Fibroblast of skin of scalp (primary cell): ENCODE data around the gene SERPINB13.
"Not testable (repeated sequence)": the region's sequence is repeated elsewhere in the genome, so short reads cannot be mapped to it uniquely, and the experiment has no call there.

Experiments
- DNase-seq: peaks from one replicate; pipeline ENCODE4 v3.0.0-alpha.2; 2013

The SERPINB13 gene

GRCh38 chr18:63590966-63591695 lies 4.0 kb downstream of the SERPINB13 start:
- DNase-seq: no peak

DNA sequence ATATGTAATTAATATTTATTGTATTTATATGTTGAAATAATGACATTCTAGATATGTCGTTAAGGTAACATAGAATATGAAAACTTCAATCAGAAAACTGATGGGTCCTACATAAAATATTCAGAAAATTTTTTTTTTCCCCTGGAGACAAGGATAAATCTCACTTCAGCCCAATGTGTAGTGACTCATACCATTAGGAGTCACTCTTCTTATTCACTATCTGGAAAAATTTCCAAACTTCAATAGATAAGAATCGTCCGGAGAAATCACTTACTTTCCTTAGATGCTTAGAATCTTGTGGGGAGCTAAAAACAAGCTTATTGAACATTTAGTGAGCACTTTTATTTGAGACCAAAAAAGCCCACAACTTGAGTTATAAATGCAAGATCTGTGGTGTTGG lies 4.6 kb downstream of the SERPINB13 start:
- no peak for DNase-seq

DNA sequence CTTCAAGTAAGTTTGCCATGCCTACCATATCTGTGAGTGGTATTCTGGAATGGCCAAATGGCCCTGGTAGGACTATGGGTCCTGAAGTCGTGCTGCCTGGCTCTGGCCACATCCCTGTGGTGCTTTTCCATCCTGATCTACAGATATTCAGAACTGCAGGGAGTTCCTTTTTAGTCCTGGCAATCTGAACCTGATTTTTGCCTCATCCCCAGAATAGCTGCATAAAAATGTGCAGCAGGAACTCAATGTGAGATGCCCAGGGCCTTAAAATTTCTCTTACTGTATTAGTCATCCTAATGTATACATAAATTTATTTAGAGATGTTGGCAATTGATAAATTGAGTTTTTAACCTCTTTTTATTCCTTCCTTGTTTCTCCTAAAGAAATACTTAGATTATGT lies 5.3 kb downstream of the SERPINB13 start:
- no peak for DNase-seq

DNA sequence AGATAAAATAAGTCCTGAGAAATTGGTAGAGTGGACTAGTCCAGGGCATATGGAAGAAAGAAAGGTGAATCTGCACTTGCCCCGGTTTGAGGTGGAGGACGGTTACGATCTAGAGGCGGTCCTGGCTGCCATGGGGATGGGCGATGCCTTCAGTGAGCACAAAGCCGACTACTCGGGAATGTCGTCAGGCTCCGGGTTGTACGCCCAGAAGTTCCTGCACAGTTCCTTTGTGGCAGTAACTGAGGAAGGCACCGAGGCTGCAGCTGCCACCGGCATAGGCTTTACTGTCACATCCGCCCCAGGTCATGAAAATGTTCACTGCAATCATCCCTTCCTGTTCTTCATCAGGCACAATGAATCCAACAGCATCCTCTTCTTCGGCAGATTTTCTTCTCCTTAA lies 9.8 kb downstream of the SERPINB13 start:
- no peak for DNase-seq

DNA sequence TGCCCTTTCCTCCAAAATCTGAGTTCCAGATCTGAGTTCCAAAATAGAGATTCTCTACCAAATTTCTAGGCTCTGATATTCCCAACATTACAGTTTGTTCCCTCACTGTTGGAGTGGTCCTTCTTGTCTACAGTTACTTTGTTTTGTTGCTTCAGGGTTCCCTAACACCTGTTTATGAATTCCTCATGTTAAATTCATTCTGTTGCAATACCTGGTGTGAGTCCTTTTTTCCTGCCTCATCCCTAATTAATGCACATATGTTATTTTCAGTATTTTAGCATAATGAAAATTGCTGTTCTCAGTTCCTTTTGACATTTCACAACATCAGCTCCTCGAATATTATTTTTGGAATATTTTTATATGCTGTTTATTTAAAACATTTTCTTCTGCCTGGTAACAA lies 16.2 kb downstream of the SERPINB13 start:
- no peak for DNase-seq

DNA sequence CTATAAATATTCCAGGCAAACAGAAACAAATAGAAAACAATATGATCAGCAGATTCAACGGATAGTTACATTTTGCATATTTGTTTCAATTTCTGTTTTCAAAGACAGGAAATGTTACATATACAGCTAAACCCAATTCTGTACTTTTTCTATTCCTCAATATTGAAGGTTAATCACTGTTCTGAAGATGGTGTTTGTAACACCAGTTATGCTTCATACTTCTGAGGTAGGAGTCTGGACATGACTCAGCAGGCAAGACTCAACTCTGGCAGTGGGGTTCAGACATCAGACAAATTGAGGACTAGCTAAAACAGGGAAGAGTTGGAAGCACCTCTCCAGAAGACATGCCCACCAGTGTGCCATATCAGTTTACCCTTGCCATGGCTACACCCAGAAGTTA lies 16.6 kb downstream of the SERPINB13 start:
- DNase-seq: no peak

DNA sequence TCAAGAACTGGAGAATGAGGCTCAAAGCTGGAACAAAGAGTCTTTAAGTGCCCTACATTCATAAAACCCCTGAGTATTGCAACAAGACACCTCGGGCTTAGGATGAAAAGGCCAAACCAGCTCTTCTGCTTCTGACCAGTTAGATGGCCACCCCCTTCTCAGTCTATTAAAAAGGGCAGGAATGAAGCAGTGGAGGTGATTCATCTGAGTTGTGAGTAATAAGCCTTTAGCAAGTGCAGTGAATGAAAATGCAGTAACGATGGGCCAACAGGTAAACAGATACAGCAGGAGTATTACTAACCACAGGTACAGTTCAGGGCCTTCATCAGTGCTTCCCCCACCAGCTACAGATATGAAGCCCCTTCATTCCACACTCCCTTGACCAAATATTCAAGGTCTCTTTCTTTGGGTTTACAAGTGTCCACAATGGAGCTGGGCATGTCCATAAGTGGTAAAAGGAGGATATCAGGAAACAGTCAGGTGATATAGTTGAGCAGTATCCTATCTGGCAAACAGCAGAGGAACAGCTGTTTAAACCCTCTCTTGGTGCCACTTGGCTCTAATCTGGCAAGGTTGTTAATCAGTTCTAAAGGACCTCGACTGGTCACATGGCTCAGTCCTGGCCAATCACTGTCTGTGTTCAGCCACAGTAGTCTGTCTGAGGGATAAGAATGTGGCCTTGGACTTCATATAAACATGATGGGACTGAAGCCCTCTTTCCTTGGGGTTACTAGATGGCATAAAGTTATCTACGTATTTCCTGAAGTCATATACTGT lies 17.8 kb downstream of the SERPINB13 start:
- no peak for DNase-seq

- no peak for DNase-seq
These were observed 19.4 kb downstream of the SERPINB13 start for GRCh38 chr18:63606526-63606925.

DNA sequence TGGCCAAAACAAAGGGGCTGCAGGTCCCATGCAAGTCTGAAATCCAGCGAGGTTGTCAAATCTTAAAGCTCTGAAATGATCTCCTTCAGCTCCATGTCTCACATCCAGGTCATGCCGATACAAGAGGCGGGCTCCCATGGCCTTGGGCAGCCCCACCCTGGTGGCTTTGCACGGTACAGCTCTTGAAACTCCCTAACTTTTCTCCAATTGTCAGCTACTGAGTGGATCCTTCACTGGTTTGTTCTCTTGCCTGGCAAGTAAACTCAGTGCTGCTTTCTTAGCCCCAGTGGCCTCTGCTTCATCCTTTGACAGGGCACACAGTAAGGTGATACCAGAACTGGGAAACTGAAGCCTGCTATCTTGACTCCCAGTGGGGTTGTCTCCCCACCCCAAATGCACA lies 26.3 kb downstream of the SERPINB13 start:
- DNase-seq: no peak

DNA sequence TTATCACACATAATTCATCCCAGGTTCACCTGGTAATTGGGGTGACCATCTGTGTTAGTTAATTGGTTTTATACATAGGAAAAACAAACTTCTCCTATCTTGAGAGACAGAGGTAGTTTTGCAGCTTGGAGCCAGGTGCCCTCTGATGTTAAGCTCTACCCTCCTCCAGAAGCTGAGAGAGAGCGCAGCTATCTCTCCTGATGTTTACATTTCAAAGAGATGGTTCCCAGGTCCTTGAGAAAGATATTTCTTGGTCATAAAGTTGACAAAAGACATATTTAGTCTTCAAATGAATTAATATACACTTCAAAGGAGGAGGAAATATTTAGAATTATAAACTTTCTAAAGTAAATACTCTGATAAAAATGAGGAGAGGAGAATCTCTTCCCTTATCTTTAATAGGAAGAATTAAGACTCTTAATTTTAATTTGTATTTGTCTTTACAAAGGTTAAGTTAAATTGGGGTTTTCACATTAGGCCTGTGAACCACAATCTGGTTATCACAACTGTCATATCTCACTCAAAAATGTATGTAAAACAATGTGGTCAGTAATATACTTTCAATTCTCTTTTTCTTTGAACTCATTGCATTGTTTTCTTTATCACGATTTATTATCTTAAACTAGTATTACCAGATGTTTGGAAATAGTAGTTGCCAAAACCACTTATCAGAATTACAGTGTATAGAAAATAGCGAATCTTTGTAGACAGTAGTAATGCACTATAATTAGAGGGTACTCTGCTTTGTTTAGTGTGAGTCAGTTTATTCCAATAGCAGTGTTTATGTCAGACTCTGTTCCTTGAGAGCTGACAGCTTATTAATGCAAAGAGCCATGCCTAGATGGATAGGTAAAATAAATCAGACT lies 30.1 kb downstream of the SERPINB13 start:
- no peak for DNase-seq

GRCh38 chr18:63617915-63618234 lies 30.7 kb downstream of the SERPINB13 start:
- no peak for DNase-seq

- DNase-seq: no peak
These were observed 32.5 kb downstream of the SERPINB13 start for GRCh38 chr18:63619661-63620060.

GRCh38 chr18:63624863-63625262 lies 37.7 kb downstream of the SERPINB13 start:
- DNase-seq: no peak

DNA sequence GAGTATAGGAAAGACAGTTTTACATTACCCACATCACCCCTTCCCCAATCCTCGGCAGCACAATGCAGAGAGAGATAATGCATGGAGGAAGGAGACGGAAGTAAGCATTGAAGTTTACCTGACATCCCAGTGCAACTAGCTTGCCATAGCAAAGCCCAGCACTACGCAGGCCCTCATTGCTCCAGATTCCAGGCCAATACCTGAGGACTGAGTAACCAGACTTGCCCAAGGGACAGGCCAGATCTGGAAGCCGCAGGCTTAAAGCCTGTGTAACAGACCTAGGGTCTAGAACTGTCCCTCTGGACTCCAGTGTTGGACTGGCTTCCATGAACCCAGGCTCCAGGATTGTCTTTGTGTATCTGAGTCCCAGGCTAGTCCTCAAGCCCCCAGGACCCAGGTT lies 39.3 kb downstream of the SERPINB13 start:
- DNase-seq: no peak

DNA sequence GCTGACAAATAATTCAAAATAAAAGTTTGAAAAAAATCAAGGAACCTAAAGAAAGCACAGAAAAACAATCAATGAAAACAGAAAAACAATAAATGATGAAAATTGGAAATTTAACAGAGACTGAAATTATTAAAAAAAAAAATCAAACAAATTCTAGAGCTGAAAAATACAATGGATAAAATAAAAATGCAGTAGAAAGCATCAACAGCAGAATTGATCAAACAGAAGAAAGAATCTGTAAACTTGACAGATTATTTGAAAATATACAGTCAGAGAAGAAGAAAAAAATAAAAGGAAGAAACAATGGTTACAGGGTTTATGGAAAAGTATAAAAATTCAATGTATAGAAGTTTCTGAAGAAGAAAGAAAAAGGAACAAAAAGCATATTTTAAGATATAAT lies 40.7 kb downstream of the SERPINB13 start:
- DNase-seq: no peak

DNA sequence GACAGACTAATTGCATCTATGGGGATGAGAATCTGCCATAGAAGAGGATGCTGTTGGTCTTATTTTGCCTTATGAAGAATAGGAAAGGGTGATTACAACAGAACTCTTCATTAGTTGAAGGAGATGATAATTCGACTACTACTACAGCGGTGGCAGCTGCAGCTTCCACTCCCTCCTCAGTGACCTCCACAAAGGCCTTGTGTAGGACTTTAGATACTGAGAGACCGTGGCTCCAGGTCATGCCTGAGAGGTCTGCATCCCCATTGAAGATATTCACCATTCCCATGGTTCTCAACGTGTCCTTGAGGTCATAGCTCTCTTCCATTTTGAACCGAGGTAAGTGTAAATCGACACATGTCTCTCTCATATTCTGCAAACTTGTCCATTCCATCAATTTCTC lies 50.6 kb downstream of the SERPINB13 start:
- DNase-seq: no peak

- not testable (repeated sequence) for DNase-seq
These were observed 54.1 kb downstream of the SERPINB13 start for GRCh38 chr18:63641157-63641680.

DNA sequence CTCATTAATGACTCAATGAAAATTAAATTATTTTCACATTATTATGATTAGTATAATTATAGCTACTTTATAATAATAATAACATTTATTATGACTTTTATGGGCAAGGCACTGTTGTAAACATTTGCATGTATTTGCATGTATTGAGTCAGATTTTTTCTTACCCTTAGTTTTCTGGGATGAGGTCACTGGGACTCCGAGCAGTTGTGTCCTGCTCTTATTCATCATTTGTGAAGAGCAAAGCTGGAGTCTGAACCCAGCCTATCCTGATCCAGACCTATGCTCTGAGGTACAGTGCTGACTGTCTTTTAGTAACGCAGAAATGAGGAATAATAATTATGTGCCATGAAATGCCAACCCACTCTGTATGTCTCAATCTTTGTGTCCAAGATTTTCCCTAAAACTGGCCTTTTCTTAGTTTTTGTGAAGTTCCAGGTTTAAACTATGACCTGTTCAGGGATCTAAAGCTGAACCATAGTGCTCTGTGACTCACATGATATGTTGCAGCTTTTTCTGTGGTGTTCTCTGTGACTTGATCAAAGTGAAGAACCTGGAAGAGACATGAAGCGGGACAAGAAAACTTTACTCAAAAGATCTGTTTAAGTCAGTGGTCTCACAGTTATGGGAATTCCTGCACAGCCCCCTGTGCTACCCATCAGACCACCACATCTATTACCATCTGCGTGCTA lies 55.7 kb downstream of the SERPINB13 start:
- DNase-seq: not testable (repeated sequence)

DNA sequence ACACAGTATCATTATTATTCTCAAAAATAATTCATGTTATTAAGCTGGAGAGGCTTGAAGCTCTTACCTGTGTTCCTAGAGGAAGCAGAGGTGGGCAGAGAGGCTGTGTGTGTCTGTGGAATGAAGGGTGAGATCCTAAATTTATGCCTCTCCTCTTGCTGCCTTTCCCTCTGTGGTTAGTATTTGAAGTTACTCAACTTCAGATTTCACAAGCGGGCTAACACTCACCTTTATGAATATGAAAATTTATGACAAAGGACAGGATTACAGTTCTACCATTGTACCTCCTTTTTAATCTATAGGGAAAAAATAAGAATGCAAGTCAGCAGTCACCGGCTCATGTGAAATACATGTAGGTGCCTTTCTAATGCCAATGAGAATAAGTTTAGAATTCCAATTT lies 57.0 kb downstream of the SERPINB13 start, which contains the start of gene SERPINB4:
TSS of gene SERPINB4 (minus strand) at position 115 of the 400 bp plus-strand sequence. CDS start 679 bp downstream, outside the sequence.
- not testable (repeated sequence) for DNase-seq

DNA sequence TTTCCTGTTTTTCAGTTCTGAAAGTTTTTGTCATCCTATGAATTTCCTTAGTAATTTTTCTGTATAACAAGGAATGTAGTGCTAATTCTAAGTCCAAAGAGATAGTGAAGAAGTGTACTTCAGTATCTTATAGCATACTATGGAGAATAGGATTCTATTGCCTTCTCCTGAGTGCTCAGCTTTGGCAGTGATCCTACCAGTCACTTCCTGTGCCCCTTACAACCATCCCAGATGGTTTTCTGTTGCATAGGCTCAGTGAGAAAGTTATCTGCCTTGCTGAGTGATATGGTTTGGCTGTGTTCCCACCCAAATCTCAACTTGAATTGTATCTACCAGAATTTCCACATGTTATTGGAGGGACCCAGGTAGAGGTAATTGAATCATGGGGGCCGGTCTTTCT lies 57.6 kb downstream of the SERPINB13 start:
- DNase-seq: not testable (repeated sequence)

GRCh38 chr18:63646936-63647335 lies 59.8 kb downstream of the SERPINB13 start:
- peak; percentile 65 for DNase-seq

GRCh38 chr18:63648241-63648640 lies 61.1 kb downstream of the SERPINB13 start:
- DNase-seq: peak; percentile 46
